Psoas muscle (tissue), 8 donors: ENCODE data around the gene SLC25A34. TPM values are rescaled to one million over a fixed set of nuclear protein-coding genes. Genes with fewer than 3 reads are reported as not detected.
A peak's percentile ranks its signal among the peaks of the same experiment; 100 is the strongest.

Source experiments
- ATAC-seq, 4 donors: fragments of 200-7000 bp; cut with Tn5 transposase; one replicate each; pipeline ENCODE4 v1.9.1; 2020; ENCODE audit warnings: moderate library complexity in 3 of 4, mild to moderate bottlenecking in 2 of 4
- DNase-seq, 2 donors: peaks; one replicate each; pipeline ENCODE4 v3.0.0-alpha.2; 2020
- H3K27ac ChIP-seq: fragments of 200-600 bp; one replicate; pipeline ENCODE4 v1.8.0; 2022
- H3K27me3 ChIP-seq, 3 donors: fragments of 200-600 bp in 1 of 3; one replicate each; pipeline versions ENCODE4 v1.6.1 to v1.8.0; 2013 to 2022; ENCODE audit warnings: low read length in 2 of 3, mild to moderate bottlenecking in 2 of 3, moderate library complexity in 1 of 3; ENCODE audit not compliant: insufficient read depth in 3 of 3
- H3K36me3 ChIP-seq, 2 donors: fragments of 200-600 bp in 1 of 2; one replicate each; pipeline versions ENCODE4 v1.6.1 to v1.8.0; 2013 to 2022; ENCODE audit warnings: low read depth in 1 of 2, mild to moderate bottlenecking in 1 of 2, moderate library complexity in 1 of 2; ENCODE audit not compliant: insufficient read depth in 1 of 2
- H3K4me1 ChIP-seq: fragments of 200-600 bp; one replicate; pipeline ENCODE4 v1.8.0; 2022
- H3K4me3 ChIP-seq: fragments of 200-600 bp; one replicate; pipeline ENCODE4 v1.8.0; 2022; ENCODE audit warnings: mild to moderate bottlenecking
- H3K9me3 ChIP-seq: fragments of 200-600 bp; one replicate; pipeline ENCODE4 v1.8.0; 2022
- CTCF ChIP-seq: fragments of 200-600 bp; IDR thresholded peaks from one replicate; pipeline ENCODE4 v1.8.0; 2022; ENCODE audit warnings: antibody characterized with exemption
- WGBS, 3 donors: extraction: QIAGEN DNeasy Blood & Tissue Kit; methylation state at CpG; one replicate each; pipeline versions ENCODE4 v1.1.6 to v1.1.7; 2013; 5-methylcytosine and 5-hydroxymethylcytosine counted together
- intact Hi-C, 2 donors: fragments of 100-400 bp; cut with DNase I; formaldehyde crosslinking; loops; one replicate each; pipeline versions ENCODE4 v1.11.0 to v1.14.2; 2022
- polyA plus RNA-seq, 3 donors: library from polyadenylated mRNA; stranded (reverse); fragments of 200-250 nt; gene quantifications; one replicate each; pipeline ENCODE4 v1.2.3, GENCODE V29; 2013
- total RNA-seq, 4 donors: library from RNA; stranded (reverse); fragmentation: NEBNext Ultra II Directional in 2 of 4; extraction: Animal tissue kit (Norgen Biotek cat#: 25700) in 2 of 4; gene quantifications; one replicate each; pipeline versions ENCODE4 v1.2.1 to v1.2.4, GENCODE V29; 2021 to 2023
- donor health status: healthy with polysubstance abuse.
- donor health status: DM: no; HTN: no; CAD: no; lungs with moderate emphysema.
- donor health status: Bipolar disorder and iron deficiency.
- donor health status: healthy.
- donor health status: DM: yes; HTN: yes; CAD: no.
- donor health status: DM: no; HTN: no; CAD: no.
- donor health status: DM: no; HTN: no; CAD: no.
- donor health status: DM: yes; HTN: yes; CAD: no.

The SLC25A34 gene
- total and polyA plus RNA-seq, 7 donors, result 1.3 to 48.2 (median 10.1) TPM

- Histone ChIP-seq H3K27ac (no peak overlapping the region), H3K4me3 (no peak overlapping the region), H3K4me1 (peaks cover 6% of the 10 kb centered on the region), H3K27me3 (no peaks in the 10 kb centered on the region), H3K36me3 (no peaks in the 10 kb centered on the region), H3K9me3 (no peaks in the 10 kb centered on the region)
- no peak for ATAC-seq
- TF ChIP-seq CTCF, result no peak
- DNase-seq, result no peak
- WGBS, 3 donors, result 92 to 98% (median 96%) methylated on average over 7 to 8 of the region's 8 CpGs
- intact Hi-C loops, result no loop called here
Observed at GRCh38 chr1:15785683-15786082, 49.6 kb downstream of the SLC25A34 start.

- Histone ChIP-seq H3K4me3 (no peak overlapping the region), H3K27ac (no peak overlapping the region), H3K9me3 (no peaks in the 10 kb centered on the region), H3K36me3 (no peaks in the 10 kb centered on the region), H3K4me1 (peaks cover 6% of the 10 kb centered on the region), H3K27me3 (no peaks in the 10 kb centered on the region)
- intact Hi-C loops, result no loop called here
- no peak for TF ChIP-seq CTCF
- 34 to 47% (median 46%) methylated on average over 10 of the region's 10 CpGs for WGBS, 3 donors
- ATAC-seq, result peak; percentile 29 to 89 (median 66)
- DNase-seq, result peak; percentile 43 to 67
Observed at GRCh38 chr1:15786581-15786980, 50.5 kb downstream of the SLC25A34 start.

- no peak for TF ChIP-seq CTCF
- intact Hi-C loops, result no loop called here
- 65 to 78% (median 73%) methylated on average over 13 of the region's 13 CpGs for WGBS, 3 donors
- DNase-seq, result no peak
- no peak for ATAC-seq
- H3K4me3 ChIP-seq, result no peak overlapping the region
- no peak overlapping the region for H3K27ac ChIP-seq
- H3K27me3 ChIP-seq, result no peaks in the 10 kb centered on the region
- H3K9me3 ChIP-seq, result no peaks in the 10 kb centered on the region
- no peaks in the 10 kb centered on the region for H3K36me3 ChIP-seq
- H3K4me1 ChIP-seq, result peaks cover 6% of the 10 kb centered on the region
Observed at GRCh38 chr1:15788624-15789301, 52.7 kb downstream of the SLC25A34 start.

Other genes with a start within 250 kb of the SLC25A34 start
- gene CASP9, start 212.0 kb upstream of the SLC25A34 start, total RNA-seq, result 1 to 10 TPM; 6.1 to 8.9 (median 7.4) TPM
- 10 to 100 TPM in 1 of 3 donors, 1 to 10 TPM in 2; 5.3 to 10.5 (median 9.9) TPM for gene CASP9, start 212.0 kb upstream of the SLC25A34 start, polyA plus RNA-seq
- 10 to 100 TPM; 17.2 to 29.9 (median 22.7) TPM for gene DNAJC16, start 209.4 kb upstream of the SLC25A34 start, total RNA-seq
- gene DNAJC16, start 209.4 kb upstream of the SLC25A34 start, polyA plus RNA-seq, result 10 to 100 TPM in 1 of 3 donors, 1 to 10 TPM in 2; 6.8 to 16.2 (median 6.8) TPM
- 10 to 100 TPM in 1 of 4 donors, 1 to 10 TPM in 3; 2.6 to 12.6 (median 3.4) TPM for gene AGMAT, start 151.2 kb upstream of the SLC25A34 start, total RNA-seq
- 1 to 10 TPM; 2.6 to 8.1 (median 7.2) TPM for gene AGMAT, start 151.2 kb upstream of the SLC25A34 start, polyA plus RNA-seq
- 10 to 100 TPM; 23.8 to 80.2 (median 39.5) TPM for gene DDI2, start 118.8 kb upstream of the SLC25A34 start, total RNA-seq
- gene DDI2, start 118.8 kb upstream of the SLC25A34 start, polyA plus RNA-seq, result 10 to 100 TPM in 2 of 3 donors, 1 to 10 TPM in 1; 4.8 to 35.4 (median 18.7) TPM
- 100 to 1,000 TPM; 137 to 177 (median 156) TPM for gene PLEKHM2, start 51.9 kb upstream of the SLC25A34 start, total RNA-seq
- gene PLEKHM2, start 51.9 kb upstream of the SLC25A34 start, polyA plus RNA-seq, result 100 to 1,000 TPM in 1 of 3 donors, 10 to 100 TPM in 2; 78.1 to 167 (median 86.8) TPM
- not detected for gene TMEM82, start 6.2 kb downstream of the SLC25A34 start, total RNA-seq
- gene TMEM82, start 6.2 kb downstream of the SLC25A34 start, polyA plus RNA-seq, result not detected
- gene FBLIM1, start 22.5 kb downstream of the SLC25A34 start, total RNA-seq, result 10 to 100 TPM in 1 of 4 donors, 1 to 10 TPM in 3; 2.5 to 11.3 (median 4.2) TPM
- 1 to 10 TPM; 2.5 to 3.1 (median 2.5) TPM for gene FBLIM1, start 22.5 kb downstream of the SLC25A34 start, polyA plus RNA-seq
- gene UQCRHL, start 71.4 kb downstream of the SLC25A34 start, total RNA-seq, result 1 to 10 TPM in 3 of 4 donors, under 1 TPM in 1; 0.97 to 2.8 (median 2.2) TPM
- 1 to 10 TPM; 2.9 to 7.1 (median 4.8) TPM for gene UQCRHL, start 71.4 kb downstream of the SLC25A34 start, polyA plus RNA-seq
- gene SPEN, start 111.4 kb downstream of the SLC25A34 start, total RNA-seq, result 10 to 100 TPM; 38.3 to 46.5 (median 44.7) TPM
- gene SPEN, start 111.4 kb downstream of the SLC25A34 start, polyA plus RNA-seq, result 10 to 100 TPM; 10.2 to 35.2 (median 13.0) TPM
- gene ZBTB17, start 239.8 kb downstream of the SLC25A34 start, total RNA-seq, result 10 to 100 TPM; 23.5 to 29.5 (median 26.2) TPM
- 10 to 100 TPM; 32.1 to 44.3 (median 34.2) TPM for gene ZBTB17, start 239.8 kb downstream of the SLC25A34 start, polyA plus RNA-seq